Tibial artery (tissue), 4 donors: Measurements from ENCODE around the gene TEX48.

ENCODE experiments used
- DNase-seq, 2 donors: peaks; one replicate each; pipeline ENCODE4 v3.0.0-alpha.2; 2019
- H3K27ac ChIP-seq, 2 donors: fragments of 200-600 bp; sonication (generic) in 1 of 2; 1 replicate in 1 of 2; 2 replicates in 1 of 2; pipeline ENCODE4 v1.5.1; 2018 to 2019; ENCODE audit warnings: mild to moderate bottlenecking in 1 of 2
- H3K27me3 ChIP-seq, 2 donors: fragments of 200-600 bp; sonication (generic) in 1 of 2; one replicate each; pipeline versions ENCODE4 v1.5.1 to v1.6.0; 2016 to 2019
- H3K36me3 ChIP-seq, 3 donors: fragments of 200-600 bp; sonication (generic) in 2 of 3; one replicate each; pipeline ENCODE4 v1.5.1; 2016 to 2019; ENCODE audit warnings: mild to moderate bottlenecking in 2 of 3
- H3K4me1 ChIP-seq, 4 donors: fragments of 200-600 bp; sonication (generic) in 2 of 4; 1 replicate in 3 of 4; 2 replicates in 1 of 4; pipeline ENCODE4 v1.5.1; 2016 to 2019
- H3K4me3 ChIP-seq, 2 donors: fragments of 200-600 bp; sonication (generic) in 1 of 2; 1 replicate in 1 of 2; 2 replicates in 1 of 2; pipeline ENCODE4 v1.5.1; 2018 to 2019; ENCODE audit warnings: mild to moderate bottlenecking in 2 of 2
- H3K9me3 ChIP-seq, 3 donors: fragments of 200-600 bp; sonication (generic) in 1 of 3; one replicate each; pipeline ENCODE4 v1.5.1; 2016 to 2019
- CTCF ChIP-seq, 2 experiments: fragments of 200-600 bp in 1 of 2; fragments of 450-650 bp in 1 of 2; IDR thresholded peaks; one replicate each; pipeline ENCODE4 v1.5.1; 2017 to 2019; ENCODE audit warnings: antibody characterized with exemption in 2 of 2, mild to moderate bottlenecking in 1 of 2, moderate library complexity in 1 of 2
- intact Hi-C: fragments of 100-400 bp; cut with DNase I; formaldehyde crosslinking; loops from one replicate; pipeline ENCODE4 v1.15.0; 2023; ENCODE audit warnings: low total_unique reads

The TEX48 gene

GRCh38 chr9:114719290-114719689, 37.3 kb upstream of the TEX48 start:
- intact Hi-C loops, result no loop called here
- no peak for DNase-seq
- Histone ChIP-seq H3K27me3 (peaks cover 0 to 28% of the 10 kb centered on the region in 2 donors), H3K4me3 (no peak overlapping the region), H3K36me3 (no peaks in the 10 kb centered on the region), H3K27ac (no peak overlapping the region), H3K9me3 (peaks cover 0 to 4% (median 0%) of the 10 kb centered on the region in 3 donors), H3K4me1 (no peaks in the 10 kb centered on the region)
- no peak for TF ChIP-seq CTCF (IDR thresholded peaks at IDR 0.05)

DNA sequence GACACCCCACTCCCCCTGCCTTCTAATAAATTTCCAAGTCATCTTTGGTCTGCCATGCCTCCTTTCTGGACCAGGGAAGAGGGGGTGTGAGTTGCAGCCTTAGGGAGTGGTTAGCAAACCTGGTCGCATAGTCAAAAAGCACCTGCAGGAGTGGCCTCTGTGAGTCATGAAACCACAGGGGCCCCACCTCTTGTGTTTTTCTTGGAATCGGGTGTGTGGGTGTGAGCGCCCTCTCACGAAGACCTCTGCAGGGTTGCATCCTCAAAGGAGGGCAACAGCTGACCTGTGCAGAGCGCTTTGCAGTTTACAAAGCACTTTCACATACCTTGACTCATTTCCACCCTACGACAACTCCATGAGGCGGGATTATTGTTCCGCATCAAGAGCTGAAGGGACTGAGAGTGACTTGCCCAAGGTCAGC, 36.8 kb upstream of the TEX48 start:
- no peak for DNase-seq
- TF ChIP-seq CTCF (IDR thresholded peaks at IDR 0.05), result no peak
- peaks cover 0 to 28% of the 10 kb centered on the region in 2 donors for H3K27me3 ChIP-seq
- intact Hi-C loops, result no loop called here
- no peaks in the 10 kb centered on the region for H3K4me1 ChIP-seq
- H3K27ac ChIP-seq, result no peak overlapping the region
- no peaks in the 10 kb centered on the region for H3K36me3 ChIP-seq
- no peak overlapping the region for H3K4me3 ChIP-seq
- peaks cover 0 to 4% (median 0%) of the 10 kb centered on the region in 3 donors for H3K9me3 ChIP-seq

DNA sequence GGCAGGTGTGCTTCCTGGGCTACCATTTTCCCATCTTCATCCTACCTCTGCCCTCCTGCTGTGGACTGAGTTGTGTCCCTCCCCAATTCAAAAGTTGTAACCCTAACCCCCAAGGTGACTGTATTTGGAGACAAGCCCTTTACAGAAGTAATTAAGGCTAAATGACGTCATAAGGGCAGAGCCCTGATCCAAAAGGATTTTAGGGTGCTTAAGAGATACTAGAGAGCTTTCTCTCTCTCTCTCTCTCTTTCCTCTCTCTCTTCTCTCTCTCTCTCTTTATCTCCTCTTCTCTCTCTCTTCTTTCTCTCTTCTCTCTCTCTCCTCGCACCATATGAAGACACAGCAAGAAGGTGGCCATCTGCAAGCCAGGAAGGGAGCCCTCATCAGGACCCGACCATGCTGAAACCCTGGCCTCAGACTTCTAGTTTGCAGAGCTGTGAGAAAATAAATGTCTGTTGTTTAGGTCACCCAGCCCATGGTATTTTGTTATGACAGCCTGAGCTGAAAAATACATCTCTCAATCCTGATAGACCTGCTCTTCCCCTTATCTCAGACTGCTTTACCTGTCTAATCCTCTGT, 36.0 kb upstream of the TEX48 start:
- Histone ChIP-seq H3K9me3 (peaks cover 0 to 4% (median 0%) of the 10 kb centered on the region in 3 donors), H3K4me1 (no peaks in the 10 kb centered on the region), H3K27me3 (peaks cover 0 to 28% of the 10 kb centered on the region in 2 donors), H3K4me3 (no peak overlapping the region), H3K27ac (no peak overlapping the region), H3K36me3 (no peaks in the 10 kb centered on the region)
- no peak for TF ChIP-seq CTCF (IDR thresholded peaks at IDR 0.05)
- intact Hi-C loops, result no loop called here
- DNase-seq, result no peak

GRCh38 chr9:114709636-114710035, 27.6 kb upstream of the TEX48 start:
- Histone ChIP-seq H3K27me3 (peaks cover 0 to 7% of the 10 kb centered on the region in 2 donors), H3K36me3 (no peaks in the 10 kb centered on the region), H3K4me1 (no peaks in the 10 kb centered on the region), H3K27ac (no peak overlapping the region), H3K4me3 (no peak overlapping the region), H3K9me3 (no peaks in the 10 kb centered on the region)
- DNase-seq, result no peak
- intact Hi-C loops, result no loop called here
- no peak for TF ChIP-seq CTCF (IDR thresholded peaks at IDR 0.05)

- TF ChIP-seq CTCF (IDR thresholded peaks at IDR 0.05), result no peak
- Histone ChIP-seq H3K4me1 (no peaks in the 10 kb centered on the region), H3K27me3 (peaks cover 0 to 7% of the 10 kb centered on the region in 2 donors), H3K9me3 (no peaks in the 10 kb centered on the region), H3K27ac (no peak overlapping the region), H3K4me3 (no peak overlapping the region), H3K36me3 (no peaks in the 10 kb centered on the region)
- no peak for DNase-seq
- intact Hi-C loops, result no loop called here
Measured at GRCh38 chr9:114706711-114707110, 24.7 kb upstream of the TEX48 start.

GRCh38 chr9:114701988-114702387, 20.0 kb upstream of the TEX48 start:
- H3K4me3 ChIP-seq, result no peak overlapping the region
- intact Hi-C loops, result no loop called here
- H3K36me3 ChIP-seq, result no peaks in the 10 kb centered on the region
- no peaks in the 10 kb centered on the region for H3K4me1 ChIP-seq
- H3K27ac ChIP-seq, result no peak overlapping the region
- H3K27me3 ChIP-seq, result peaks cover 0 to 2% of the 10 kb centered on the region in 2 donors
- TF ChIP-seq CTCF (IDR thresholded peaks at IDR 0.05), result no peak
- no peak for DNase-seq
- no peaks in the 10 kb centered on the region for H3K9me3 ChIP-seq
